ENCODE results near the gene C1orf174.

GRCh38 chr1:3910857-3911845 is 11.1 kb upstream of the C1orf174 start:
- TF ChIP-seq POLR2A (IDR thresholded peaks at IDR 0.05; ENCODE audit: low read depth, low read length): no peak
- no peak for TF ChIP-seq POLR2AphosphoS5 (IDR thresholded peaks at IDR 0.05; ENCODE audit: low read depth, low read length)
